Activated T-helper 2 cell treated with anti-CD3 and anti-CD28 coated beads, Interferon-gamma antibody, Interleukin-2, Interleukin-4, amounts not matched to agents 10 μg/mL and 5 μg/mL and 100 μg/mL, durations not matched to agents 14 hours and 24 hours and 36 hours (primary cell): ENCODE data around the gene XXYLT1. TPM values are rescaled to one million over a fixed set of nuclear protein-coding genes. Genes with fewer than 3 reads are reported as not detected.

Experiments
- DNase-seq: peaks from one replicate; pipeline ENCODE4 v3.0.0; 2021; ENCODE audit warnings: low spot score
- H3K27ac Mint-ChIP-seq: one replicate; pipeline ENCODE4 v1.8.0; 2021; ENCODE audit warnings: mixed read lengths
- H3K27me3 Mint-ChIP-seq: one replicate; pipeline ENCODE4 v1.8.0; 2021; ENCODE audit warnings: low read depth, mixed read lengths
- H3K36me3 Mint-ChIP-seq: one replicate; pipeline ENCODE4 v1.8.0; 2021; ENCODE audit warnings: low read depth, mixed read lengths
- H3K4me1 Mint-ChIP-seq: one replicate; pipeline ENCODE4 v1.8.0; 2021; ENCODE audit warnings: low read depth, mixed read lengths
- H3K4me3 Mint-ChIP-seq: one replicate; pipeline ENCODE4 v1.8.0; 2021; ENCODE audit warnings: low read depth, mild to moderate bottlenecking, moderate library complexity, mixed read lengths
- H3K9me3 Mint-ChIP-seq: one replicate; pipeline ENCODE4 v1.8.0; 2021; ENCODE audit warnings: mixed read lengths
- intact Hi-C: fragments of 100-400 bp; cut with micrococcal nuclease; formaldehyde crosslinking; loops from one replicate; pipeline ENCODE4 v1.15.1; 2023
- total RNA-seq: library from RNA; stranded (reverse); gene quantifications from 2 replicates; pipeline ENCODE4 v1.2.3, GENCODE V29; 2022

Gene XXYLT1
- total RNA-seq, 1 donor from 2014 or later, result 15.8 TPM

- Mint-ChIP-seq H3K4me3 (no peak overlapping the region), H3K4me1 (no peaks in the 10 kb centered on the region), H3K27me3 (no peaks in the 10 kb centered on the region)
Observed at GRCh38 chr3:195140816-195141793, 129.9 kb downstream of the XXYLT1 start.

GRCh38 chr3:195140410-195140809 lies 130.5 kb downstream of the XXYLT1 start:
- DNase-seq, result no peak
- H3K36me3 Mint-ChIP-seq, result peaks cover 23% of the 10 kb centered on the region
- H3K4me1 Mint-ChIP-seq, result no peaks in the 10 kb centered on the region
- no peaks in the 10 kb centered on the region for H3K27me3 Mint-ChIP-seq
- peaks cover 25% of the 10 kb centered on the region for H3K9me3 Mint-ChIP-seq
- intact Hi-C loops, result no loop called here
- no peak overlapping the region for H3K27ac Mint-ChIP-seq
- no peak overlapping the region for H3K4me3 Mint-ChIP-seq

More at GRCh38 chr3:195140816-195141793, 129.9 kb downstream of the XXYLT1 start:
- no peak for DNase-seq
- intact Hi-C loops, result no loop called here
- peaks cover 23% of the 10 kb centered on the region for H3K36me3 Mint-ChIP-seq
- no peak overlapping the region for H3K27ac Mint-ChIP-seq
- H3K9me3 Mint-ChIP-seq, result peaks cover 25% of the 10 kb centered on the region

GRCh38 chr3:195139876-195140240 lies 131.1 kb downstream of the XXYLT1 start:
- Mint-ChIP-seq H3K4me3 (no peak overlapping the region), H3K9me3 (peaks cover 25% of the 10 kb centered on the region), H3K36me3 (peaks cover 23% of the 10 kb centered on the region), H3K4me1 (no peaks in the 10 kb centered on the region), H3K27me3 (no peaks in the 10 kb centered on the region), H3K27ac (no peak overlapping the region)
- DNase-seq, result no peak
- intact Hi-C loops, result no loop called here

GRCh38 chr3:195139091-195139875 lies 131.7 kb downstream of the XXYLT1 start:
- Mint-ChIP-seq H3K4me3 (no peak overlapping the region), H3K4me1 (no peaks in the 10 kb centered on the region), H3K9me3 (peaks cover 25% of the 10 kb centered on the region), H3K27ac (no peak overlapping the region), H3K36me3 (peaks cover 23% of the 10 kb centered on the region), H3K27me3 (no peaks in the 10 kb centered on the region)
- intact Hi-C loops, result no loop called here
- DNase-seq, result no peak

GRCh38 chr3:195137638-195138588 lies 133.0 kb downstream of the XXYLT1 start:
- Mint-ChIP-seq H3K4me1 (no peaks in the 10 kb centered on the region), H3K27me3 (no peaks in the 10 kb centered on the region), H3K36me3 (peaks cover 23% of the 10 kb centered on the region), H3K9me3 (peaks cover 25% of the 10 kb centered on the region), H3K4me3 (no peak overlapping the region), H3K27ac (no peak overlapping the region)
- intact Hi-C loops, result no loop called here
- DNase-seq, result no peak

GRCh38 chr3:195135917-195136316 lies 135.0 kb downstream of the XXYLT1 start:
- intact Hi-C loops, result no loop called here
- no peaks in the 10 kb centered on the region for H3K27me3 Mint-ChIP-seq
- H3K4me1 Mint-ChIP-seq, result no peaks in the 10 kb centered on the region
- H3K9me3 Mint-ChIP-seq, result peaks cover 8% of the 10 kb centered on the region
- H3K4me3 Mint-ChIP-seq, result no peak overlapping the region
- H3K36me3 Mint-ChIP-seq, result peaks cover 8% of the 10 kb centered on the region
- no peak overlapping the region for H3K27ac Mint-ChIP-seq
- no peak for DNase-seq

- DNase-seq, result no peak
- Mint-ChIP-seq H3K4me1 (peaks cover 12% of the 10 kb centered on the region), H3K4me3 (no peak overlapping the region), H3K27ac (no peak overlapping the region), H3K27me3 (no peaks in the 10 kb centered on the region), H3K36me3 (peaks cover 2% of the 10 kb centered on the region), H3K9me3 (no peaks in the 10 kb centered on the region)
- intact Hi-C loops, result no loop called here
Observed at GRCh38 chr3:195134431-195134830, 136.5 kb downstream of the XXYLT1 start.

GRCh38 chr3:195133462-195133861 lies 137.5 kb downstream of the XXYLT1 start:
- intact Hi-C loops, result no loop called here
- DNase-seq, result no peak
- no peaks in the 10 kb centered on the region for H3K27me3 Mint-ChIP-seq
- H3K27ac Mint-ChIP-seq, result no peak overlapping the region
- H3K9me3 Mint-ChIP-seq, result no peaks in the 10 kb centered on the region
- H3K4me3 Mint-ChIP-seq, result no peak overlapping the region
- H3K36me3 Mint-ChIP-seq, result peaks cover 4% of the 10 kb centered on the region
- peaks cover 21% of the 10 kb centered on the region for H3K4me1 Mint-ChIP-seq

GRCh38 chr3:195133013-195133412 lies 137.9 kb downstream of the XXYLT1 start:
- H3K9me3 Mint-ChIP-seq, result no peaks in the 10 kb centered on the region
- no peaks in the 10 kb centered on the region for H3K27me3 Mint-ChIP-seq
- DNase-seq, result no peak
- peaks cover 4% of the 10 kb centered on the region for H3K36me3 Mint-ChIP-seq
- H3K4me3 Mint-ChIP-seq, result no peak overlapping the region
- H3K27ac Mint-ChIP-seq, result peak overlapping the region; percentile 53
- peaks cover 26% of the 10 kb centered on the region for H3K4me1 Mint-ChIP-seq
- intact Hi-C loops, result no loop called here

- peaks cover 26% of the 10 kb centered on the region for H3K4me1 Mint-ChIP-seq
- no peaks in the 10 kb centered on the region for H3K27me3 Mint-ChIP-seq
- H3K4me3 Mint-ChIP-seq, result no peak overlapping the region
Observed at GRCh38 chr3:195131176-195131575, 139.8 kb downstream of the XXYLT1 start.

GRCh38 chr3:195129644-195130492 lies 141.1 kb downstream of the XXYLT1 start:
- intact Hi-C loops, result loop anchor here (1.0 to 10.0 kb wide), 2 partner anchors 17 to 125 kb away; no protein-coding TSS in a partner anchor
- peaks cover 26% of the 10 kb centered on the region for H3K4me1 Mint-ChIP-seq
- no peak overlapping the region for H3K4me3 Mint-ChIP-seq
- no peaks in the 10 kb centered on the region for H3K27me3 Mint-ChIP-seq
- peaks cover 4% of the 10 kb centered on the region for H3K36me3 Mint-ChIP-seq
- no peaks in the 10 kb centered on the region for H3K9me3 Mint-ChIP-seq
- DNase-seq, result no peak
- peak overlapping the region; percentile 89 for H3K27ac Mint-ChIP-seq

More at GRCh38 chr3:195131176-195131575, 139.8 kb downstream of the XXYLT1 start:
- DNase-seq, result no peak
- no peaks in the 10 kb centered on the region for H3K9me3 Mint-ChIP-seq
- H3K27ac Mint-ChIP-seq, result no peak overlapping the region
- peaks cover 4% of the 10 kb centered on the region for H3K36me3 Mint-ChIP-seq
- intact Hi-C loops, result no loop called here
